Neural progenitor cell (in vitro differentiated cells): ENCODE measurements around the gene CD274. TPM values are rescaled to one million over a fixed set of nuclear protein-coding genes. Genes with fewer than 3 reads are reported as not detected.

ENCODE experiments used
- DNase-seq: peaks from one replicate; pipeline ENCODE4 v3.0.0-alpha.2; 2016; ENCODE audit warnings: low spot score
- H2AFZ ChIP-seq: fragments of 200-600 bp; sonication (generic); replicated peaks from 2 replicates; pipeline ENCODE4 v1.6.1; 2016; ENCODE audit warnings: antibody characterized with exemption
- H3F3A ChIP-seq: fragments of 200-600 bp; sonication (generic); 2 replicates; pipeline ENCODE4 v1.6.1; 2016; ENCODE audit warnings: antibody characterized with exemption, low read depth
- H3K27ac ChIP-seq: fragments of 200-600 bp; sonication (generic); 2 replicates; pipeline ENCODE4 v1.5.1; 2016; ENCODE audit warnings: mild to moderate bottlenecking
- H3K27me3 ChIP-seq: fragments of 200-600 bp; sonication (generic); 2 replicates; pipeline ENCODE4 v1.6.1; 2016; ENCODE audit warnings: mild to moderate bottlenecking, moderate library complexity
- H3K36me3 ChIP-seq: fragments of 200-600 bp; sonication (generic); 2 replicates; pipeline ENCODE4 v1.5.1; 2016
- H3K4me1 ChIP-seq: fragments of 200-600 bp; sonication (generic); 2 replicates; pipeline ENCODE4 v1.6.1; 2016; ENCODE audit warnings: mixed run types
- H3K4me2 ChIP-seq: fragments of 200-600 bp; sonication (generic); 2 replicates; pipeline ENCODE4 v1.6.1; 2016
- H3K4me3 ChIP-seq: fragments of 200-600 bp; sonication (generic); 2 replicates; pipeline ENCODE4 v1.5.1; 2016
- H3K79me2 ChIP-seq: fragments of 200-600 bp; sonication (generic); 2 replicates; pipeline ENCODE4 v1.6.1; 2016; ENCODE audit warnings: low read depth
- H3K9ac ChIP-seq: fragments of 200-600 bp; sonication (generic); 2 replicates; pipeline ENCODE4 v1.6.1; 2016
- H3K9me3 ChIP-seq: fragments of 200-600 bp; sonication (generic); 2 replicates; pipeline ENCODE4 v1.5.1; 2016; ENCODE audit warnings: low read depth
- H4K20me1 ChIP-seq: fragments of 200-600 bp; sonication (generic); 2 replicates; pipeline ENCODE4 v1.6.1; 2016; ENCODE audit warnings: low read depth
- H3K27ac Mint-ChIP-seq: 3 replicates; pipeline ENCODE4 v1.8.0; 2021; ENCODE audit warnings: mixed read lengths
- H3K27me3 Mint-ChIP-seq: 2 replicates; pipeline ENCODE4 v1.8.0; 2022; ENCODE audit warnings: low read depth, mild to moderate bottlenecking, inconsistent platforms, moderate library complexity, mixed read lengths; ENCODE audit not compliant: insufficient read depth
- H3K36me3 Mint-ChIP-seq: 3 replicates; pipeline ENCODE4 v1.8.0; 2021; ENCODE audit warnings: mixed read lengths
- H3K4me1 Mint-ChIP-seq: 3 replicates; pipeline ENCODE4 v1.8.0; 2021; ENCODE audit warnings: mixed read lengths
- H3K4me3 Mint-ChIP-seq: 3 replicates; pipeline ENCODE4 v1.8.0; 2021; ENCODE audit warnings: mild to moderate bottlenecking, moderate library complexity, mixed read lengths
- H3K9me3 Mint-ChIP-seq: 3 replicates; pipeline ENCODE4 v1.8.0; 2020; ENCODE audit warnings: mixed read lengths
- EZH2 ChIP-seq: fragments of 200-600 bp; sonication (generic); IDR thresholded peaks from 2 replicates; pipeline ENCODE4 v1.6.1; 2017; ENCODE audit warnings: antibody characterized with exemption, mild to moderate bottlenecking, moderate library complexity
- EZH2phosphoT487 ChIP-seq: fragments of 200-600 bp; sonication (generic); IDR thresholded peaks from 2 replicates; pipeline ENCODE4 v1.6.1; 2017; ENCODE audit warnings: antibody characterized with exemption
- total RNA-seq: library from RNA; depleted of rRNA; stranded (reverse); fragments of >200 nt; gene quantifications from 2 replicates; pipeline ENCODE4 v1.2.3, GENCODE V29; 2015; ENCODE audit warnings: low replicate concordance
- TF ChIP-seq, protein P1 (sequence below): fragments of 200-600 bp; sonication (generic); IDR thresholded peaks from 2 replicates; pipeline ENCODE4 v1.5.1; 2017; ENCODE audit warnings: antibody characterized with exemption, mild to moderate bottlenecking

Gene CD274
- total RNA-seq, 1 donor from 2014 or later = not detected

DNA sequence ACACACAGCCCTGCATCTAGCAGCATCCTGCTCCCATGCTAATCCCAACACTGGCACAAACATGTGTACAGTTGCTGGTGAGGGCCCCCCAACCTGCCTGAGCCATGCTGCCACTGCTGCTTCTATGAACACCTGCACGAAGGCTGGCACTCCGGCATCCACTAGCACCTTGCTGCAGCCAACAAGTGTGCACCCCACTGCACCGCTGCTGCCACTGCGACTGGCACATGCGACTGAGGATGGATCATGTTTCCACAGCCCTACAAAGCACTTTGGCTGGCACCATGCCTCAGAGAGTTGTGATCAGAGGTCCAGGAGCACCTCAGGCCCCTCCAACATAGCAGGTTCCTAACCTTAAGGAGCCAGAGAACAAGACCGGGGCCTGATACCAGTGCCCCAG lies 52.2 kb downstream of the CD274 start:
- Histone ChIP-seq H3F3A (no peaks in the 10 kb centered on the region), H3K27me3 (no peaks in the 10 kb centered on the region), H3K9ac (no peak overlapping the region), H3K4me2 (no peak overlapping the region), H2AFZ (no peak overlapping the region), H3K27ac (no peak overlapping the region), H3K9me3 (no peaks in the 10 kb centered on the region), H3K4me1 (no peaks in the 10 kb centered on the region), H3K36me3 (no peaks in the 10 kb centered on the region), H3K4me3 (no peak overlapping the region), H3K79me2 (no peaks in the 10 kb centered on the region), H4K20me1 (no peaks in the 10 kb centered on the region)
- H3K27ac Mint-ChIP-seq = no peak overlapping the region
- H3K4me1 Mint-ChIP-seq = no peaks in the 10 kb centered on the region
- H3K36me3 Mint-ChIP-seq = no peaks in the 10 kb centered on the region
- peaks cover 3% of the 10 kb centered on the region for H3K27me3 Mint-ChIP-seq
- no peak overlapping the region for H3K4me3 Mint-ChIP-seq
- TF ChIP-seq EZH2 (no peak), EZH2phosphoT487 (no peak)
- TF ChIP-seq, protein P1, sequence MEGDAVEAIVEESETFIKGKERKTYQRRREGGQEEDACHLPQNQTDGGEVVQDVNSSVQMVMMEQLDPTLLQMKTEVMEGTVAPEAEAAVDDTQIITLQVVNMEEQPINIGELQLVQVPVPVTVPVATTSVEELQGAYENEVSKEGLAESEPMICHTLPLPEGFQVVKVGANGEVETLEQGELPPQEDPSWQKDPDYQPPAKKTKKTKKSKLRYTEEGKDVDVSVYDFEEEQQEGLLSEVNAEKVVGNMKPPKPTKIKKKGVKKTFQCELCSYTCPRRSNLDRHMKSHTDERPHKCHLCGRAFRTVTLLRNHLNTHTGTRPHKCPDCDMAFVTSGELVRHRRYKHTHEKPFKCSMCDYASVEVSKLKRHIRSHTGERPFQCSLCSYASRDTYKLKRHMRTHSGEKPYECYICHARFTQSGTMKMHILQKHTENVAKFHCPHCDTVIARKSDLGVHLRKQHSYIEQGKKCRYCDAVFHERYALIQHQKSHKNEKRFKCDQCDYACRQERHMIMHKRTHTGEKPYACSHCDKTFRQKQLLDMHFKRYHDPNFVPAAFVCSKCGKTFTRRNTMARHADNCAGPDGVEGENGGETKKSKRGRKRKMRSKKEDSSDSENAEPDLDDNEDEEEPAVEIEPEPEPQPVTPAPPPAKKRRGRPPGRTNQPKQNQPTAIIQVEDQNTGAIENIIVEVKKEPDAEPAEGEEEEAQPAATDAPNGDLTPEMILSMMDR = no peak
- DNase-seq = no peak
- H3K9me3 Mint-ChIP-seq = no peaks in the 10 kb centered on the region

GRCh38 chr9:5509573-5509972 lies 59.2 kb downstream of the CD274 start:
- H3K9me3 ChIP-seq = no peaks in the 10 kb centered on the region
- H3K79me2 ChIP-seq = no peaks in the 10 kb centered on the region
- no peak overlapping the region for H2AFZ ChIP-seq
- Mint-ChIP-seq H3K9me3 (no peaks in the 10 kb centered on the region), H3K27ac (no peak overlapping the region), H3K36me3 (no peaks in the 10 kb centered on the region), H3K27me3 (peaks cover 3% of the 10 kb centered on the region), H3K4me1 (no peaks in the 10 kb centered on the region), H3K4me3 (no peak overlapping the region)
- no peak overlapping the region for H3K4me3 ChIP-seq
- H4K20me1 ChIP-seq = no peaks in the 10 kb centered on the region
- DNase-seq = no peak
- H3K36me3 ChIP-seq = no peaks in the 10 kb centered on the region
- no peaks in the 10 kb centered on the region for H3K27me3 ChIP-seq
- peaks cover 4% of the 10 kb centered on the region for H3K4me1 ChIP-seq
- no peak overlapping the region for H3K4me2 ChIP-seq
- H3K27ac ChIP-seq = no peak overlapping the region
- no peaks in the 10 kb centered on the region for H3F3A ChIP-seq
- no peak overlapping the region for H3K9ac ChIP-seq
- TF ChIP-seq EZH2phosphoT487 (no peak), EZH2 (no peak)
- TF ChIP-seq, protein P1 = no peak

DNA sequence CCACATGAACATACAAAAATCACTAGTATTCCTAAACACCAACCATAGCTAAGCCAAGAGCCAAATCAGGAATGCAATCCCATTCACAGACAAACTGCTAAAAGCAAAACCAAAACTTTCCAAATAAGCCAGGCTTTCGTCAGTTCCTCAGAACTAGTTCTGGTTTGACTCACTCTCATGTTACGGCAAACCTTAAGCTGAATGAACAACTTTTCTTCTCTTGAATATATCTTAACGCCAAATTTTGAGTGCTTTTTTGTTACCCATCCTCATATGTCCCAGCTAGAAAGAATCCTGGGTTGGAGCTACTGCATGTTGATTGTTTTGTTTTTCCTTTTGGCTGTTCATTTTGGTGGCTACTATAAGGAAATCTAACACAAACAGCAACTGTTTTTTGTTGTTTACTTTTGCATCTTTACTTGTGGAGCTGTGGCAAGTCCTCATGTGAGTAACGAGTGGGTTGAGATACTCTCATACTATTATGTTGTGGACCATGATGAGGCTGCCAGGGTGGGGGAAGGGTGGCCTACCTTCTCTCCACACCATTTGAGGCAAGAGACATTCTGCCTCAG lies 60.1 kb downstream of the CD274 start, which contains the start of gene PDCD1LG2:
Gene PDCD1LG2, plus strand, starts transcription at position 172 of the 572 bp plus-strand sequence. CDS start 12,016 bp downstream, outside the sequence.
- Histone ChIP-seq H4K20me1 (no peaks in the 10 kb centered on the region), H3F3A (no peaks in the 10 kb centered on the region), H3K27ac (no peak within 1 kb of the TSS), H3K9me3 (no peaks in the 10 kb centered on the region), H3K4me3 (no peak within 1 kb of the TSS), H3K36me3 (no peaks in the 10 kb centered on the region), H3K27me3 (no peaks in the 10 kb centered on the region), H3K4me1 (peaks cover 4% of the 10 kb centered on the region), H3K9ac (no peak within 1 kb of the TSS), H2AFZ (no peak within 1 kb of the TSS), H3K4me2 (no peak within 1 kb of the TSS), H3K79me2 (no peaks in the 10 kb centered on the region)
- TF ChIP-seq, protein P1 = no peak
- no peak for TF ChIP-seq EZH2phosphoT487
- H3K4me1 Mint-ChIP-seq = no peaks in the 10 kb centered on the region
- H3K4me3 Mint-ChIP-seq = no peak within 1 kb of the TSS
- H3K36me3 Mint-ChIP-seq = no peaks in the 10 kb centered on the region
- H3K27me3 Mint-ChIP-seq = peaks cover 3% of the 10 kb centered on the region
- no peak within 1 kb of the TSS for H3K27ac Mint-ChIP-seq
- no peak for DNase-seq
- H3K9me3 Mint-ChIP-seq = no peaks in the 10 kb centered on the region
